Kidney epithelial cell (primary cell): ENCODE results near the gene LRRTM2. TPM values are rescaled to one million over a fixed set of nuclear protein-coding genes. Genes with fewer than 3 reads are reported as not detected.

Experiments used
- DNase-seq: peaks from one replicate; pipeline ENCODE4 v3.0.0-alpha.2; 2010; ENCODE audit warnings: low read depth
- H3K27me3 ChIP-seq: 2 replicates; pipeline ENCODE4 v1.6.0; 2011; ENCODE audit warnings: low read length; ENCODE audit not compliant: control insufficient read depth, insufficient read depth
- H3K36me3 ChIP-seq: 2 replicates; pipeline ENCODE4 v1.5.1; 2011; ENCODE audit warnings: low read length; ENCODE audit not compliant: control insufficient read depth, insufficient read depth
- H3K4me3 ChIP-seq: 2 replicates; pipeline ENCODE4 v1.5.1; 2011; ENCODE audit warnings: low read depth, mild to moderate bottlenecking, control low read depth, low read length
- CTCF ChIP-seq: IDR thresholded peaks from 2 replicates; pipeline ENCODE4 v1.5.1; 2011; ENCODE audit warnings: mild to moderate bottlenecking, moderate library complexity, low read length, control low read depth, inconsistent platforms; ENCODE audit not compliant: insufficient read depth, poor library complexity, severe bottlenecking
- total RNA-seq: library from RNA; depleted of rRNA; stranded (reverse); fragments of >200 nt; gene quantifications from 2 replicates; pipeline ENCODE4 v1.2.3, GENCODE V29; 2015

LRRTM2 gene
- total RNA-seq, 1 donor from 2014 or later: 0.25 TPM

GRCh38 chr5:138878437-138879235 is 3.5 kb upstream of the LRRTM2 start:
- H3K27me3 ChIP-seq: no peaks in the 10 kb centered on the region
- no peak for DNase-seq
- no peak overlapping the region for H3K4me3 ChIP-seq
- no peaks in the 10 kb centered on the region for H3K36me3 ChIP-seq
- no peak for TF ChIP-seq CTCF

GRCh38 chr5:138876811-138877210 is 1.7 kb upstream of the LRRTM2 start:
- H3K4me3 ChIP-seq: no peak overlapping the region
- TF ChIP-seq CTCF: no peak
- no peaks in the 10 kb centered on the region for H3K36me3 ChIP-seq
- no peak for DNase-seq
- H3K27me3 ChIP-seq: no peaks in the 10 kb centered on the region

- DNase-seq: no peak
- no peaks in the 10 kb centered on the region for H3K36me3 ChIP-seq
- H3K27me3 ChIP-seq: no peaks in the 10 kb centered on the region
- H3K4me3 ChIP-seq: no peak overlapping the region
- TF ChIP-seq CTCF: no peak
Measured at GRCh38 chr5:138875946-138876345, 811 bp upstream of the LRRTM2 start.

- no peak for TF ChIP-seq CTCF
- no peak overlapping the region for H3K4me3 ChIP-seq
- DNase-seq: no peak
- H3K36me3 ChIP-seq: no peaks in the 10 kb centered on the region
- no peaks in the 10 kb centered on the region for H3K27me3 ChIP-seq
Measured at GRCh38 chr5:138875552-138875875, 379 bp upstream of the LRRTM2 start.

- DNase-seq: no peak
- Histone ChIP-seq H3K27me3 (no peaks in the 10 kb centered on the region), H3K36me3 (no peaks in the 10 kb centered on the region), H3K4me3 (peak overlapping the region; percentile 21)
- TF ChIP-seq CTCF: no peak
Measured at GRCh38 chr5:138874241-138874640, 894 bp downstream of the LRRTM2 start.
